NCI-H345 (cell line): ENCODE results near the gene CDC25A.
"Not testable (repeated sequence)": the region's sequence is repeated elsewhere in the genome, so short reads cannot be mapped to it uniquely, and the experiment has no call there.

Experiments
- DNase-seq: peaks from one replicate; lab custom pipeline; 2025; lab: John Stamatoyannopoulos, UW

The CDC25A gene

GRCh38 chr3:48188266-48189201, at the start of gene CDC25A:
TSS of gene CDC25A (minus strand) at chr3:48188417. CDS start at chr3:48187947, 470 bp downstream.
- DNase-seq: peak; percentile 97

GRCh38 chr3:48236531-48236930, 48.3 kb upstream of the CDC25A start:
- no peak for DNase-seq

GRCh38 chr3:48233542-48233941, 45.3 kb upstream of the CDC25A start:
- DNase-seq: no peak

- peak; percentile 68 for DNase-seq
Measured at GRCh38 chr3:48232734-48233133, 44.5 kb upstream of the CDC25A start.

GRCh38 chr3:48232232-48232631, 44.0 kb upstream of the CDC25A start:
- no peak for DNase-seq

GRCh38 chr3:48226939-48227338, 38.7 kb upstream of the CDC25A start:
- DNase-seq: no peak

GRCh38 chr3:48225587-48225986, 37.4 kb upstream of the CDC25A start:
- no peak for DNase-seq

- DNase-seq: peak; percentile 44
Measured at GRCh38 chr3:48222616-48223513, 34.6 kb upstream of the CDC25A start, which contains the start of gene CAMP. TSS of gene CAMP (plus strand) at chr3:48223495. CDS start at chr3:48223512, 17 bp downstream.

- no peak for DNase-seq
Measured at GRCh38 chr3:48220746-48221145, 32.5 kb upstream of the CDC25A start.

GRCh38 chr3:48219543-48219942, 31.3 kb upstream of the CDC25A start:
- no peak for DNase-seq

GRCh38 chr3:48218537-48218936, 30.3 kb upstream of the CDC25A start:
- DNase-seq: no peak

GRCh38 chr3:48217449-48217848, 29.2 kb upstream of the CDC25A start:
- DNase-seq: no peak

GRCh38 chr3:48215876-48216275, 27.7 kb upstream of the CDC25A start:
- no peak for DNase-seq

GRCh38 chr3:48215466-48215865, 27.2 kb upstream of the CDC25A start:
- DNase-seq: no peak

- no peak for DNase-seq
Measured at GRCh38 chr3:48215019-48215418, 26.8 kb upstream of the CDC25A start.

- no peak for DNase-seq
Measured at GRCh38 chr3:48214225-48214624, 26.0 kb upstream of the CDC25A start.

- not testable (repeated sequence) for DNase-seq
Measured at GRCh38 chr3:48211776-48212175, 23.6 kb upstream of the CDC25A start.

GRCh38 chr3:48210534-48210933, 22.3 kb upstream of the CDC25A start:
- DNase-seq: not testable (repeated sequence)

GRCh38 chr3:48209445-48209844, 21.2 kb upstream of the CDC25A start:
- DNase-seq: no peak

GRCh38 chr3:48208076-48208475, 19.9 kb upstream of the CDC25A start:
- DNase-seq: no peak

- DNase-seq: no peak
Measured at GRCh38 chr3:48202632-48203031, 14.4 kb upstream of the CDC25A start.

GRCh38 chr3:48199117-48199516, 10.9 kb upstream of the CDC25A start:
- DNase-seq: no peak

- DNase-seq: no peak
Measured at GRCh38 chr3:48196611-48197010, 8.4 kb upstream of the CDC25A start.
